ENCODE data around the gene METTL8.

METTL8 gene, protein sequence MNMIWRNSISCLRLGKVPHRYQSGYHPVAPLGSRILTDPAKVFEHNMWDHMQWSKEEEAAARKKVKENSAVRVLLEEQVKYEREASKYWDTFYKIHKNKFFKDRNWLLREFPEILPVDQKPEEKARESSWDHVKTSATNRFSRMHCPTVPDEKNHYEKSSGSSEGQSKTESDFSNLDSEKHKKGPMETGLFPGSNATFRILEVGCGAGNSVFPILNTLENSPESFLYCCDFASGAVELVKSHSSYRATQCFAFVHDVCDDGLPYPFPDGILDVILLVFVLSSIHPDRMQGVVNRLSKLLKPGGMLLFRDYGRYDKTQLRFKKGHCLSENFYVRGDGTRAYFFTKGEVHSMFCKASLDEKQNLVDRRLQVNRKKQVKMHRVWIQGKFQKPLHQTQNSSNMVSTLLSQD

DNA sequence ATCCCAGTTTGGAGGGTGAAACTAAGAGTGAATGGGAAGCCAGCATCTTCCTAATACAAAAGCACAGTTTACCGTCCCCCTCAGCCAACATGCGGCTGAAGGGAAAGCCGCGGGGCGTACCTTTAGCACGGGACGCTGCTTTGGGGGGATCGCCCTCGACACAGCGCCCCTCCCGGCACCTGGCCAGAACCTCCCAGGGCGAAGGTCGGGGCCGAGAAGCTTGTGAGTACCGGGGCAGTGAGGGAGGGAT lies at the start of gene METTL8:
TSS of gene METTL8 (minus strand) at position 228 of the 250 bp plus-strand sequence. CDS start 41,805 bp downstream, outside the sequence.
- H3K27me3 ChIP-seq (ENCODE audit: insufficient read depth, low read depth, severe bottlenecking): no peaks in the 10 kb centered on the region

DNA sequence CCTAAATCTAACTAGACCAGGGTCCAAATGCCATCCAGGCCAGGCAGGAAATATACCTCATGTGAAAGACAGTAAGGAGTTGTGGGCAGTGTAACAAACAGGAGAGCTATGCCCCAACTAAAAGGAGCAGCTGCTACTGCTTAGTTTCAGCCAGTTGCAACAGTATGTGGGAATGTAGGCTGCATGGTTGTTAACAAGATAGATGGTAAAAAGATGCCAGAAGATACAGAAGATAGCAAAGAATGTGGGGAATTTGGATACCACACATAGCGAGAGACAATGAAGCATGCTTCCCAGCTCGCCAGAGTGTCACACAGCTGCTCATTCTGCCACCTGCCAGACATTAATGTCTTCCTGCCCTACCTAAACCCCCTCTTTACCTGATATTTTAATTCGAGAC lies 49.1 kb upstream of the METTL8 start:
- Histone ChIP-seq H3K4me3 (ENCODE audit: low read depth, low read length) (no peak overlapping the region), H3K27me3 (ENCODE audit: insufficient read depth, low read depth, severe bottlenecking) (no peaks in the 10 kb centered on the region), H3K36me3 (peaks cover 9% of the 10 kb centered on the region), H3K27ac (no peak overlapping the region), H3K9me3 (ENCODE audit: severe bottlenecking) (no peaks in the 10 kb centered on the region)
- no peak for DNase-seq
- TF ChIP-seq, protein P1, sequence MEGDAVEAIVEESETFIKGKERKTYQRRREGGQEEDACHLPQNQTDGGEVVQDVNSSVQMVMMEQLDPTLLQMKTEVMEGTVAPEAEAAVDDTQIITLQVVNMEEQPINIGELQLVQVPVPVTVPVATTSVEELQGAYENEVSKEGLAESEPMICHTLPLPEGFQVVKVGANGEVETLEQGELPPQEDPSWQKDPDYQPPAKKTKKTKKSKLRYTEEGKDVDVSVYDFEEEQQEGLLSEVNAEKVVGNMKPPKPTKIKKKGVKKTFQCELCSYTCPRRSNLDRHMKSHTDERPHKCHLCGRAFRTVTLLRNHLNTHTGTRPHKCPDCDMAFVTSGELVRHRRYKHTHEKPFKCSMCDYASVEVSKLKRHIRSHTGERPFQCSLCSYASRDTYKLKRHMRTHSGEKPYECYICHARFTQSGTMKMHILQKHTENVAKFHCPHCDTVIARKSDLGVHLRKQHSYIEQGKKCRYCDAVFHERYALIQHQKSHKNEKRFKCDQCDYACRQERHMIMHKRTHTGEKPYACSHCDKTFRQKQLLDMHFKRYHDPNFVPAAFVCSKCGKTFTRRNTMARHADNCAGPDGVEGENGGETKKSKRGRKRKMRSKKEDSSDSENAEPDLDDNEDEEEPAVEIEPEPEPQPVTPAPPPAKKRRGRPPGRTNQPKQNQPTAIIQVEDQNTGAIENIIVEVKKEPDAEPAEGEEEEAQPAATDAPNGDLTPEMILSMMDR (IDR thresholded peaks at IDR 0.05; ENCODE audit: low read depth, low read length): no peak

More for the DNA sequence above, at the start of gene METTL8:
- Histone ChIP-seq H3K4me3 (ENCODE audit: low read depth, low read length) (peak within 1 kb of the TSS; percentile 81), H3K27ac (peak within 1 kb of the TSS; percentile 88), H3K36me3 (peaks cover 29% of the 10 kb centered on the region), H3K9me3 (ENCODE audit: severe bottlenecking) (peaks cover 5% of the 10 kb centered on the region)
- TF ChIP-seq, protein P1 (IDR thresholded peaks at IDR 0.05; ENCODE audit: low read depth, low read length): peak; percentile 58
- no peak for DNase-seq

DNA sequence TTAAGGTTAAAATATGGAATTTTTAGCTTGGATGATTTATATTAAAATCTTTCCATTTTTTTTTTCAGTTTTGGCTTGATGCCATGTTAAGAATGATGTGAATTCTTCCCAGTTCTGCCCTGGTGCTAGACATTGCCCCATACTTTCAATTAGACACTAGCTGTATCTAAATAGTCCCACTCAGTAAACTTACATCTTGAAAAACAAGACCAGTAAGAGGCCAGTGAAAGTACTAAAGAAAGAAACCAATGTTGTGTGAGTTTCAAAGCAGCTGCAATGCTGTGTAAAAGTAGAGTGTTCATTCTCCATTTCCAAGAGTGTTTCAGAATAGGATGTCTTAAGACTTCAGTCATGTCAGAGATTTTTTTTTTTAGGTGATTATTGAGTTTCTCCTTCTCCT lies 48.5 kb upstream of the METTL8 start:
- H3K9me3 ChIP-seq (ENCODE audit: severe bottlenecking): no peaks in the 10 kb centered on the region
- H3K27ac ChIP-seq: no peak overlapping the region
- H3K36me3 ChIP-seq: peaks cover 9% of the 10 kb centered on the region
- TF ChIP-seq, protein P1 (IDR thresholded peaks at IDR 0.05; ENCODE audit: low read depth, low read length): no peak
- no peak for DNase-seq
- no peak overlapping the region for H3K4me3 ChIP-seq (ENCODE audit: low read depth, low read length)
- no peaks in the 10 kb centered on the region for H3K27me3 ChIP-seq (ENCODE audit: insufficient read depth, low read depth, severe bottlenecking)

DNA sequence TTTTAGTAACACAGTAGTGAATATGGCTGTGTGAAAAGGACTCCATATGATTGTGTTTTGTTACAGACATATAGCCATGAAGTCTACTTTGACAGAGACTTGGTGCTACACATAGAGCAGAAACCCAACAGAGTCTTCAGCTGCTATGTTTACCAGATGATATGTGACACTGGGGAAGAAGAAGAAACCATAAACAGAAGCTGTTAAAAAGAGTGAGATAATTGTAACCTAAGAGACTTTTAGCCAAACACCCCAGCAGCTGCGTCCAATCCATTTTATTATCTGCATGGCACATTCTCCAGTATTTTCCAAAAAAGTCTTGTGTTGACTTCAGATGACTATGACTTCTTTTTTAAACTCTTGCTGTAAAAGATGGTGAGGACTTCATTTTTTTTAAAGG lies 47.1 kb upstream of the METTL8 start:
- Histone ChIP-seq H3K36me3 (peaks cover 16% of the 10 kb centered on the region), H3K9me3 (ENCODE audit: severe bottlenecking) (no peaks in the 10 kb centered on the region), H3K27ac (no peak overlapping the region), H3K27me3 (ENCODE audit: insufficient read depth, low read depth, severe bottlenecking) (no peaks in the 10 kb centered on the region), H3K4me3 (ENCODE audit: low read depth, low read length) (no peak overlapping the region)
- DNase-seq: no peak
- TF ChIP-seq, protein P1 (IDR thresholded peaks at IDR 0.05; ENCODE audit: low read depth, low read length): no peak

DNA sequence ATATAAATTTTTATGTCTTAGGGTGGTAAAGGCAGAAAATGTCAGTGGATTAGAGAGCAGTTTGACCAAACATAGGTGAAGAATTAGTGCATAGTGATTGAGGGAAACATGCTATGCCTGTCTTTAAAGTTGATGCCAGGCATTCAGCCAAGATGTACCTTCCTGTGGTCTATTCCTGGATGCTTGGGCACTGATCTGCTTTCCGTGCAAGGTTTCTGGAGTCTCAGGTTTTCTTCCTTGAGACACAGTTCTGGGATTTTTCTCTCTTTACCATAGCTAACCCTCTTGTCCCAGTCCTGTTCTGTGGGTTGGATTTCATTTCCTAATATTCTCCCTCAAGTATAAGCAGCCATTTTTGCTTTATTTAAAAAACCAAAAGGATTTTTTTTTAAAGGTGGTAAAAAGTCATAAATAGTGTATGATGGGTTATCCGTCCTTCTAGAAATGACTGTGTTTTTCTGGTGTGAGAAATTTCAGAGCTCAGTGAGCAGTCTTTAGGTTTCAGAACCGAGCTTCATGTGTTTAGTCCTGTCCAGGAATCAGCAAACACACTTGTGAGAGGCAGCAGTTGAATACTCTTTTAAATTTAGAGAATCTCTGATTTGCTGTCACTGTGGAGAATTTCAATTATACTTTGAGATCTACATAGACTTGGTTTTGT lies 45.5 kb upstream of the METTL8 start:
- no peaks in the 10 kb centered on the region for H3K27me3 ChIP-seq (ENCODE audit: insufficient read depth, low read depth, severe bottlenecking)
- TF ChIP-seq, protein P1 (IDR thresholded peaks at IDR 0.05; ENCODE audit: low read depth, low read length): no peak
- peaks cover 20% of the 10 kb centered on the region for H3K36me3 ChIP-seq
- no peaks in the 10 kb centered on the region for H3K9me3 ChIP-seq (ENCODE audit: severe bottlenecking)
- no peak for DNase-seq
- H3K4me3 ChIP-seq (ENCODE audit: low read depth, low read length): no peak overlapping the region
- H3K27ac ChIP-seq: no peak overlapping the region

Data from WERI-Rb-1 (cell line).